ENCODE measurements around the gene ADIPOR2. TPM values are rescaled to one million over a fixed set of nuclear protein-coding genes. Genes with fewer than 3 reads are reported as not detected.
A peak's percentile ranks its signal among the peaks of the same experiment; 100 is the strongest.
"Not testable (repeated sequence)": the region's sequence is repeated elsewhere in the genome, so short reads cannot be mapped to it uniquely, and the experiment has no call there.

Gene ADIPOR2
- total RNA-seq, 1 donor from 2014 or later: 26.5 TPM

GRCh38 chr12:1815814-1816729 is 125.2 kb downstream of the ADIPOR2 start:
- DNase-seq: no peak

DNA sequence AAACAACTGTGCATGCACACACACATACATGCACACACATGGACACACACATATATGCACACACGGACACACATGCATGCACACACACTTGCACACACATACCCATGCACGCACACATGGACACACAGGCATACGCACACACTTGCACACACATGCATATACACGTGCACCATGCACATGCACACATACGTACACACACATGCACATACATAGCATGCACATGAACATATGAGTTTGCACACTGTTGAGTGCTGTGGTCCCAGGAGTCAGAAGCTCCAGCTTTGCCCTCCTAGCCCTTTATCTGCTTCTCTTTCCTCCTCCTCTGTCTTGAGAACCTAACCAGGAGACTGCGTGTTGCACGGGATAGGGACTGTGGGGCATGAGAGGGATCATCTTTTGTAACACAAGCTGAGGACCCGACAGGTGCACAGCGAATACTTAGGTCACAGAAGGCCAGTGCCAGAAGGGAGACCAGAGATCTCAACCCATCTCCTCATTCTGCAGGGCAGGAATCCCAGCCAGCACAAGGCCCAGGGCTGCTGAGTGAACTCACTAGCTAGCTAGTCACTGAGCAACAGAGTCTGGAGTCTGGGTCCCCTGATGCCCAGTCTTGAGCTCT is 126.0 kb downstream of the ADIPOR2 start:
- DNase-seq: peak; percentile 58

GRCh38 chr12:1817928-1818327 is 127.1 kb downstream of the ADIPOR2 start:
- not testable (repeated sequence) for DNase-seq

DNA sequence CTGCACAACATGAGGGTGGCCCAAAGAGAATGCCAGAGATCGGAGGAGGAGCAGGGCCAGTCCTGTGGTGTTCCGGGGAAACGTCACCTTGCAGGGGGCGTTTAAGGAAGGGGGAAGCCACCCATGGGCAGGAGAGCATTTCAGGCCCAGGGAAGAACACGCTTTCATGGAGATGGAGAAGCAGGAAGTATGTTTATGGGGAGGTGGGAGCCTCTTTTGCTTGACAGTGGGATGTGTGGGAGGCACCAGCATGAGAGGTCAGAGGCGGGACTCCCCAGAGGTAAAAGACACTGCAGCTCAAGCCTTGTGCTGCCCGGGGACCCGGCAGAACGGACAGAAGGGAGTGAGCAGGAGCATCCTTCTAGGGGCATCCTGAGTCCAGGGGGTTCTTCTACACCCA is 128.2 kb downstream of the ADIPOR2 start:
- no peak for DNase-seq

GRCh38 chr12:1819571-1819970 is 128.7 kb downstream of the ADIPOR2 start:
- DNase-seq: no peak

- DNase-seq: peak; percentile 46
Observed at GRCh38 chr12:1820191-1820895, 129.5 kb downstream of the ADIPOR2 start, which contains the start of gene LRTM2. Gene LRTM2, plus strand, starts transcription at chr12:1820565. Its CDS starts 7,584 bp downstream, at chr12:1828149.

- no peak for DNase-seq
Observed at GRCh38 chr12:1820896-1821291, 130.0 kb downstream of the ADIPOR2 start.

DNA sequence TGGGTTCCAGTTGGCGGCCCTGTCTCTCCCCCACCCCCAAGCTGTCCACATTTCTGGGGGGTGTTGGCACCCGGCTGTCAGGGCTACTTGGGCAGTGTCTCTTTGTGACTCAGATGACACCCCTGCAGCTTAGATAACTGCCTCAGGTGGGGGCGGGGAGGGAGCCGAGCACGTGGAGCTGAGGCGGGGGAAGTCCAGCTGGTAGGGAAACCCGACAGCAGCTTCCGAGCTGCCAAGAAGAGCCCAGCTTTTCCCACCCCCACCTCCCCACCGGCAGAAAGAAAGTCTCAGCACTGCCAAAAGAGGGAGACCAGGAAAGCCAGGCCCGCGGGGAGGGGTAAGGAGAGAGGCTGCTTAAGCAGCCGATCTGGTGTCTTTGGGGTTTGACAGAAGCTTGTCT is 130.9 kb downstream of the ADIPOR2 start:
- no peak for DNase-seq

DNA sequence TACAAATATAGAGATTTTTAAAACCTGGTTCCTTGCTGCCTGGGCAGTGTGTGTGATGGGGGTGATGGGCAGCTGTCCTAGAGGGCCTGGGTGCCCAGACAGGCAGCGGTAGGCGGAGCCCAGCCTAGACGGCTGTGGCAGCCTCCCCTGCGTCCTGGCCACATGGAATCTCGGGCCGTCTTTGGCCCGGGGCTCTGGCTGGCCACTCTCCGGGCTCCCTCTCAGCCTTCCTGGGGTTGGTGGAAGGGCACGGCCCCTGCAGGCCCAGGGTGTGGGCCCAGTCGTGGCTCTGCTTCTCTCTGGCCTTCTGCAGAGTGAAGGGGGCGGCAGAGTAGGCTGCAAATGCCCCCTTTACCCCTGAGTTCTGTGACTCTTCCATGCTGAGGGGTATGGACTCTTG is 131.8 kb downstream of the ADIPOR2 start:
- DNase-seq: no peak

DNA sequence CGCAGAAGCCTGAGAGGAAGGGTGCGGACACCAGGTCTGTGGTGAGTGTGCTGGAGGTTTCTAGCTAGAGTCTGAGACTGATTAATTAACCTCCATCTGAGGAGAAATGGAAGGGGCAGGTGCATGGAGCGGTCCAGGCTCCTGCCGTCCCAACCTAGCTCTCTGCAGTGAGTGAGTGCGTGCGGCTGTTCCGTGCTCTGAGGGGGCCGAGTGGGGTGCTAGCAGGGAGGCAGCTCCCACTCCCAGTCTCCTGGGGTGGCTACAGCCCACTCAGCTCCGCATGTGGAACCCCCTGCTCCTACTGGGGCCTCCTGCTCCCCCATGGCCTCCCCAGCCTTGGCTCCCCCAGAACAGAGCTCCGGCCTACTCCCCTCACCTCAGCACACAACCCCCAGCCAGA is 132.4 kb downstream of the ADIPOR2 start:
- DNase-seq: no peak

DNA sequence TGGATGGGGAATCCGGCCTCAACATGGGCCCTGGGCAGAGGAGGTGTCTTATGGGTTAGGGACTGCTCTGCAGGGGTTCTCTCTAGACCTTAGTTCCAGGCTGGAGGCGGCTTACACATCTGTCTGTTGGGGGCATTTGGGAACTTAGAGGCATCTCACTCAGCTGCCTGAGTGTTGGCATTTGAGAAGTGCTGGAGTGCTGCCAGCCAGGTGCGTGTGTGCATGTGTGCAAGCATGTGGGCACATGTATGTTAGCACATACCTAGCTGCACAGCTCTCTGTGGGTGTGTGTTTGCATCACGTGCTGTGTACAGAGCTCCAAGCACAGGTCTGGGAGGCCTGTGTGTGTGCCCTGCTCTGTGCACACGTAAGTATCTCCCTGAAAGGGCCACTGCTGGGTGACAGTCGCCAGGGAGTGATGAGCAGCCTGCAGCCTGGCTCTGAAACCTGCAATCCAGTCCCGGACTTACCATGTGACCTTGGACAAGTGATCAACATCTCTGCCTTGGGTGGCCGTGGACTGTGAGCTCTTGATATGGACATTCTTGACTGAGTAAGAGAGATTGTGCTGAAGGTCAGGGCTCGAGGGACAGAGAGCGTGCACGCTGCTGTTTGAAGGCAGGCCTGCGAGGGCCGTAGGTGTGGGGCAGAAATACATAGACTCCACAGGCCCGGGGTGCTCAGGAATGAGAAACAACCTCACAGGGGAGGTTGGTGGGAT is 134.7 kb downstream of the ADIPOR2 start:
- no peak for DNase-seq

DNA sequence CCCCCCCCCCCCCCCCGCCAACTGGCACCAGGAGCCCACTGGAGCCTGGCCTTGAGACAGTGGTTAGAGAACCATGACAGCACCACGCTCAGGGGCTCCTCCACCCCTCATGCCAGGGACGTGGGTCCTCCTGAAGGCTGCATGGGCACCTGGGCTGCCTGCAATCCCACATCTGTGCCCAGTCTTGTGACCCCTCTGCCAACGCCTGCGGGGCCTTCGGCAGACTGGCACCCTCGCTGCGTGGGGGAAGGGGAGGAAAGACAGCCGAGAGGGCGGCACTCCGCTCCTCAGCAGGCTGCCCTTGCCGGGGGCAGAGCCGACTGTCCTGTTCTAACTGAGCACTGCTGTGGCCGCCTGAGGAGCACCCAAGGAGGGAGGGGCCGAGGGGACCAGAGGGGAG is 135.5 kb downstream of the ADIPOR2 start:
- DNase-seq: no peak

DNA sequence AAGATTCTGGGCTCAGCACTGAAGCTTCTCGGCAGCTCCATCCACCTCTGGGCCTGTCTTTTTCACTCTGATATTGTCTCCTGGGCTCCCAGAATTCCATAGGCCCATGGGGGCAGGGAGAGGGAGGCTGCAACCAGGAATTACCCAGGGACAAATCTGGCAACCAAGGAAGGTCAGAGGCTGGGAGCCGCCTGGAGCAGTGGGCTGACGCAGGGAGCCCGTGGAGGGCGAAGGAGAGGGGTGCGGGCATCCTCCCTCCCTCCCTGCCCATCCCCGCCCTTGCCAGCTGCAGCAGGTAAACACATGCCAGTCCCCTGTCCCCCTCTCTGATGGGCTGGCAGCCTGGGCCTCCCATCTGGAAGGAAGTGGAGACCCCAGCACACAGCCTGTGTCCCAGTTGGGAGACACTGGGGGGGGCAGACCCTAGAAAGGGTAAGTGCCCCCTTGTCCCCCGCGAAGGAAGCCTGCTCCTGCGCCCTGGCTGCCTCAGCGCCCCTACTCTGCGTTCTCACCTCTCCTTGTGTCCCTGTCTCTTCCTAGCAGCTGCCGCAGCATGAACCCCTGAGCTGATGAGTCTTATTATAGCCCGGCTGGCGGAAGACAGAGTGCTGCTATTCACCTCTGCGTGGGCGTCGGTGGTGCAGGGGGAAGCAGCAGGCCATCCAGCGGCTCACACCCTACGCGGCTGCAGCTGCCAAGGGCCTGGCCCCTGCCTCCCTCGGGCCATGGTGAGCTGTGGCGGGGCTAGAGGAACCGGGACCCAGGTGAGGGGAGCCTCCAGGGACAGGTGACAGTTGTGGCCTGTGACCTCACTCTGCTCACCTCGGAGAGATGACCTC is 136.2 kb downstream of the ADIPOR2 start:
- DNase-seq: no peak

DNA sequence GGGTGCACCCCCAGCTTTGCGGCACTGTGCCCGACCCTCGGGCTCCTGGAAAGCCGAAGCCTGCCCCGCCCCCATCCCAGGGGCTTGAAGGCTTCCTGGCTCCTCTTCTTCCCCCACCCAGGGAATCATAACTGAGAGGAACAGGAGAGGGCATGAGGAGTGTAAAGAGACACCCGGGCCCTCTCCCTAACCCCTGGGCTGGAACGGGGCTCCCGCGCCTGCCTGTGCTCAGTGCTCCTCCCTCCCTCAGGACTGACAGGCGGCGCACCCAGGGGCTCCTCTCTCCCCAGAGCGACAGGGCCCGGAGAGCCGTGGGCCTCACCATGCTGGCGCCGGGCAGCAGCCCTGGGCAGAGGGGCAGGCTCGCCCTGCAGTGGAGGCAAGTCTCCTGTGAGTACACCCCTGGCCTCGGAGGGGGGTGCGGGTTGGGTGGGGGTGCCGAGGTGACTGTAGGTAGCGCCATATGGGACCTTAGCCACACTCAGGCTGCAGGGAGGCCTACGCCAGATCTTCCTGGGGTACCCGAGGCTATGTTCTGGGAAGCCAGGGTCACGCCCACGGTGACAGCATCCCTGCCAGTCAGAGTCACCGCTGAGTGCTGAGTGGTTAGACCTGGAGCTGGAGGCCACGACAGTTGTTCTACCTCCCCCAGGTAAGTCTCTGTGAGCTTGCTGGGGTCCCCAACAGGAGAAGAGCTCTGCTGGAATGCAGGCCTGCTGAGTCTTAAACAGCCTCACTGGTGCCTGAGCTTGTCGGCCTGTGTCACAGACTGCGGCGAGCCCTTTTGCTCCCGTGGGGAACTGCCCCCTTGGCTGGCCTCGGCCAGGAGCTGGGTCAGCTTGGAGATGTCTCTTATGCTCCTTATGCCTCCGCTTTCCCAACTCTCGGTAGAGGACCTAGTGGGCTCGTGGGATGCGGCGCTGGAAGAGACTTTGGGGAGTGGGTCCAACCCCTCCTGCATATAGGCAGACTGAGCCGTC is 137.2 kb downstream of the ADIPOR2 start:
- DNase-seq: no peak

DNA sequence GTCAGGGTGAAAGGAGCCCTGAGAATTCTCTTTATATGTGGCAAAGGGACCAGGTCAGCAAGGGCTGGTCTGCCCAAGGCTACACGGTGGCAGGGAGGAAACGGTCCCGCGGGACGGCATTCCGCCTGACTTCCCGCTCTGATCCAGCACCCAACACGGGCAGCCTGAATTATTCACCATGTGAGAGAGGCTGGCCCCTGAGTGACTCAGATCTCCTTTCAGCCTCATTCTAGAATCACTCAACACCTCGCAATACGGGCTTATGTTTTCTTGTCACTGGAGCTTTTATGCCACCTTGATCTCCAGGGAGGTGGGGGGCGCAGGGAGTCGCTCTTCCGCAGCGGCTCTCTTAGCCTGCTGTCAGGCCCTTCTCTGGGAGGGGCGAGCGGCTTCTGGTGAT is 138.0 kb downstream of the ADIPOR2 start:
- no peak for DNase-seq

GRCh38 chr12:1829306-1829900 is 138.5 kb downstream of the ADIPOR2 start:
- no peak for DNase-seq

DNA sequence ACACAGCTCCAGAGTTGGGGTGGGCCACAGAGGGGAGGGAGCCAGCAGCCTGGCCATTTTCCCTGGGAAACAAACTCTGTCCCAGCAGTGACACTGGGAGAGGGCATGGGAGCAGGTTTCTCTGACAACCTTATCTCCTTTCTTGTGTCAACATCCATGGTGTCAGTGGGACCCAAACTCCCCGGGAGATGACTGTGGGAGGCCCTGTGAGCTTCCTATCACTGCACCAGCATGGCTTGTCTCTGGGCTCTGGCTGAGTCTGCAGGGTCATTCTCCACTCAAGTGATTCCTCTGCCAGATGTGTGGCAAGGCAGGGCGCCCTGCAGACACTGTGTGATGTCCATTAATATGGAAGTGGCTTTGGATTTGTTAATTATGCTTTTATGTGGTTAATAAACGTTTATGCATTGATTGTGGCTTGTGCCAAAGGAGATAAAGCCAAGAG is 139.6 kb downstream of the ADIPOR2 start:
- no peak for DNase-seq

- DNase-seq: peak; percentile 95
Observed at GRCh38 chr12:1830981-1831963, 140.4 kb downstream of the ADIPOR2 start.
